Ishikawa (cell line): Measurements from ENCODE around the gene LSM7.
A peak's percentile ranks its signal among the peaks of the same experiment; 100 is the strongest.

Source experiments
- CEBPB ChIP-seq: IDR thresholded peaks from 2 replicates; pipeline ENCODE4 v1.6.1; 2012
- CREB1 ChIP-seq: IDR thresholded peaks from 2 replicates; pipeline ENCODE4 v1.6.1; 2012; ENCODE audit warnings: low read depth
- EGR1 ChIP-seq: IDR thresholded peaks from 2 replicates; pipeline ENCODE4 v1.6.1; 2012
- EP300 ChIP-seq: IDR thresholded peaks from 2 replicates; pipeline ENCODE4 v1.6.1; 2012; ENCODE audit warnings: borderline replicate concordance
- FOXM1 ChIP-seq: IDR thresholded peaks from 2 replicates; pipeline ENCODE4 v1.6.1; 2012; ENCODE audit warnings: low read depth, borderline replicate concordance
- MAX ChIP-seq: IDR thresholded peaks from 2 replicates; pipeline ENCODE4 v1.6.1; 2012
- NFIC ChIP-seq: IDR thresholded peaks from 2 replicates; pipeline ENCODE4 v1.6.1; 2012
- RAD21 ChIP-seq: IDR thresholded peaks from 2 replicates; pipeline ENCODE4 v1.6.1; 2012; ENCODE audit warnings: low read depth
- REST ChIP-seq: IDR thresholded peaks from 2 replicates; pipeline ENCODE4 v1.6.1; 2012; ENCODE audit warnings: low read depth, mild to moderate bottlenecking
- TAF1 ChIP-seq: IDR thresholded peaks from 2 replicates; pipeline ENCODE4 v1.6.1; 2012; ENCODE audit warnings: low read depth, mild to moderate bottlenecking
- TCF12 ChIP-seq: IDR thresholded peaks from 2 replicates; pipeline ENCODE4 v1.6.1; 2012; ENCODE audit warnings: low read depth
- TEAD4 ChIP-seq: IDR thresholded peaks from 2 replicates; pipeline ENCODE4 v1.6.1; 2012
- USF1 ChIP-seq: IDR thresholded peaks from 2 replicates; pipeline ENCODE4 v1.6.1; 2012
- YY1 ChIP-seq: IDR thresholded peaks from 2 replicates; pipeline ENCODE4 v1.6.1; 2012; ENCODE audit warnings: low read depth
- ZBTB7A ChIP-seq: IDR thresholded peaks from 2 replicates; pipeline ENCODE4 v1.6.1; 2012; ENCODE audit warnings: low read depth

LSM7 gene

GRCh38 chr19:2362970-2363300, 34.5 kb upstream of the LSM7 start:
- TF ChIP-seq EGR1 (no peak), REST (no peak), CEBPB (no peak), TAF1 (no peak), RAD21 (no peak), NFIC (no peak), TEAD4 (no peak), FOXM1 (no peak), EP300 (no peak)

- no peak for TF ChIP-seq CEBPB
- TF ChIP-seq FOXM1: no peak
- TF ChIP-seq YY1: no peak
- no peak for TF ChIP-seq RAD21
- TF ChIP-seq MAX: no peak
- no peak for TF ChIP-seq EGR1
- no peak for TF ChIP-seq CREB1
- no peak for TF ChIP-seq NFIC
- no peak for TF ChIP-seq TCF12
- TF ChIP-seq USF1: no peak
- TF ChIP-seq TEAD4: no peak
- TF ChIP-seq ZBTB7A: no peak
- no peak for TF ChIP-seq TAF1
- no peak for TF ChIP-seq REST
- TF ChIP-seq EP300: no peak
These were observed 33.9 kb upstream of the LSM7 start for GRCh38 chr19:2362046-2362969.

- TF ChIP-seq CREB1 (no peak), YY1 (no peak), EP300 (no peak), ZBTB7A (0 out of 2 replicates have a peak, but pooled peaks have one; percentile 5)
These were observed 33.1 kb upstream of the LSM7 start for GRCh38 chr19:2361246-2362045.

GRCh38 chr19:2360833-2361232, 32.4 kb upstream of the LSM7 start:
- TF ChIP-seq NFIC: no peak
- no peak for TF ChIP-seq MAX
- TF ChIP-seq REST: no peak
- TF ChIP-seq CREB1: no peak
- TF ChIP-seq EP300: no peak
- TF ChIP-seq YY1: no peak
- TF ChIP-seq FOXM1: no peak
- no peak for TF ChIP-seq EGR1
- no peak for TF ChIP-seq ZBTB7A
- no peak for TF ChIP-seq RAD21
- no peak for TF ChIP-seq USF1
- no peak for TF ChIP-seq CEBPB
- no peak for TF ChIP-seq TCF12
- TF ChIP-seq TEAD4: no peak
- no peak for TF ChIP-seq TAF1
